AG04450 (cell line): ENCODE data around the gene FARP1. TPM values are rescaled to one million over a fixed set of nuclear protein-coding genes. Genes with fewer than 3 reads are reported as not detected.

Experiments used
- CTCF ChIA-PET: fragments of 300-600, 350-600 bp; formaldehyde crosslinking; extraction: SDS; loops from one replicate; lab custom pipeline; 2022; ENCODE audit warnings: antibody characterized with exemption, inconsistent platforms; lab: Charles Lee
- POLR2A ChIA-PET: fragments of 350-600 bp; formaldehyde crosslinking; extraction: SDS; loops from one replicate; lab custom pipeline; 2021; ENCODE audit warnings: antibody characterized with exemption, inconsistent platforms; lab: Yijun Ruan, JAX
- DNase-seq: peaks from one replicate; pipeline ENCODE4 v3.0.0-alpha.2; 2011; ENCODE audit warnings: low read depth, low spot score
- H3K27ac ChIP-seq: one replicate; pipeline ENCODE4 v1.5.1; 2012; ENCODE audit warnings: low read depth, low read length, control low read depth
- H3K27me3 ChIP-seq: one replicate; pipeline ENCODE4 v1.6.0; 2012; ENCODE audit warnings: low read length; ENCODE audit not compliant: control insufficient read depth, insufficient read depth
- H3K4me3 ChIP-seq: 2 replicates; pipeline ENCODE4 v1.5.1; 2011; ENCODE audit warnings: mild to moderate bottlenecking, low read depth, low read length, control low read depth
- H3K9me3 ChIP-seq: 2 replicates; pipeline ENCODE4 v1.5.1; 2012; ENCODE audit warnings: low read length; ENCODE audit not compliant: control insufficient read depth, insufficient read depth
- CTCF ChIP-seq: IDR thresholded peaks from 2 replicates; pipeline ENCODE4 v1.5.1; 2011; ENCODE audit warnings: low read depth, low read length, control low read depth, inconsistent platforms
- polyA plus RNA-seq: library from polyadenylated mRNA; depleted of rRNA; stranded (reverse); fragments of >200 nt; gene quantifications from 2 replicates; pipeline ENCODE4 v1.2.3, GENCODE V29; 2011

The FARP1 gene
- polyA plus RNA-seq, 1 experiment: 76.4 TPM

GRCh38 chr13:98222081-98222554 is 79.2 kb downstream of the FARP1 start:
- CTCF ChIA-PET: interaction anchor here (0.6 kb wide), 1 partner anchor 200 kb away, joined by 3 read pairs; no protein-coding TSS in a partner anchor
- Histone ChIP-seq H3K27me3 (no peaks in the 10 kb centered on the region), H3K27ac (no peak overlapping the region), H3K4me3 (no peak overlapping the region), H3K9me3 (no peaks in the 10 kb centered on the region)
- DNase-seq: no peak
- TF ChIP-seq CTCF: no peak
- POLR2A ChIA-PET: interaction anchor here (0.6 kb wide), 1 partner anchor 353 kb away, joined by 3 read pairs; no protein-coding TSS in a partner anchor

- Histone ChIP-seq H3K27me3 (no peaks in the 10 kb centered on the region), H3K9me3 (no peaks in the 10 kb centered on the region), H3K27ac (no peak overlapping the region), H3K4me3 (no peak overlapping the region)
- TF ChIP-seq CTCF: no peak
- DNase-seq: no peak
- CTCF ChIA-PET: interaction anchor here (0.6 kb wide), 1 partner anchor 201 kb away, joined by 3 read pairs; no protein-coding TSS in a partner anchor
- POLR2A ChIA-PET: no interaction called here
Observed at GRCh38 chr13:98222816-98223215, 79.9 kb downstream of the FARP1 start.

- H3K27ac ChIP-seq: no peak overlapping the region
- CTCF ChIA-PET: no interaction called here
- no peaks in the 10 kb centered on the region for H3K27me3 ChIP-seq
- no peak overlapping the region for H3K4me3 ChIP-seq
- no peak for TF ChIP-seq CTCF
- H3K9me3 ChIP-seq: peaks cover 2% of the 10 kb centered on the region
- POLR2A ChIA-PET: no interaction called here
- no peak for DNase-seq
Observed at GRCh38 chr13:98223741-98224140, 80.8 kb downstream of the FARP1 start.

GRCh38 chr13:98224557-98224956 is 81.7 kb downstream of the FARP1 start:
- CTCF ChIA-PET: no interaction called here
- H3K9me3 ChIP-seq: peaks cover 2% of the 10 kb centered on the region

More at GRCh38 chr13:98224557-98224956, 81.7 kb downstream of the FARP1 start:
- H3K4me3 ChIP-seq: no peak overlapping the region
- TF ChIP-seq CTCF: no peak
- DNase-seq: no peak
- POLR2A ChIA-PET: no interaction called here
- H3K27me3 ChIP-seq: no peaks in the 10 kb centered on the region
- no peak overlapping the region for H3K27ac ChIP-seq
